ENCODE results near the gene NR1D1.

Gene NR1D1

GRCh38 chr17:40061609-40062038, 38.8 kb downstream of the NR1D1 start:
- peaks cover 31% of the 10 kb centered on the region for H3K27me3 Mint-ChIP-seq
- no peaks in the 10 kb centered on the region for H3K36me3 Mint-ChIP-seq (ENCODE audit: low read depth)
- intact Hi-C loops (cut with micrococcal nuclease) = loop anchor here (1.0 kb wide), 1 partner anchor 50 kb away; no protein-coding TSS in a partner anchor
- H3K9me3 Mint-ChIP-seq = no peaks in the 10 kb centered on the region
- H3K4me3 Mint-ChIP-seq = peak overlapping the region; percentile 68
- H3K27ac Mint-ChIP-seq = no peak overlapping the region
- peaks cover 42% of the 10 kb centered on the region for H3K4me1 Mint-ChIP-seq (ENCODE audit: low read depth)

DNA sequence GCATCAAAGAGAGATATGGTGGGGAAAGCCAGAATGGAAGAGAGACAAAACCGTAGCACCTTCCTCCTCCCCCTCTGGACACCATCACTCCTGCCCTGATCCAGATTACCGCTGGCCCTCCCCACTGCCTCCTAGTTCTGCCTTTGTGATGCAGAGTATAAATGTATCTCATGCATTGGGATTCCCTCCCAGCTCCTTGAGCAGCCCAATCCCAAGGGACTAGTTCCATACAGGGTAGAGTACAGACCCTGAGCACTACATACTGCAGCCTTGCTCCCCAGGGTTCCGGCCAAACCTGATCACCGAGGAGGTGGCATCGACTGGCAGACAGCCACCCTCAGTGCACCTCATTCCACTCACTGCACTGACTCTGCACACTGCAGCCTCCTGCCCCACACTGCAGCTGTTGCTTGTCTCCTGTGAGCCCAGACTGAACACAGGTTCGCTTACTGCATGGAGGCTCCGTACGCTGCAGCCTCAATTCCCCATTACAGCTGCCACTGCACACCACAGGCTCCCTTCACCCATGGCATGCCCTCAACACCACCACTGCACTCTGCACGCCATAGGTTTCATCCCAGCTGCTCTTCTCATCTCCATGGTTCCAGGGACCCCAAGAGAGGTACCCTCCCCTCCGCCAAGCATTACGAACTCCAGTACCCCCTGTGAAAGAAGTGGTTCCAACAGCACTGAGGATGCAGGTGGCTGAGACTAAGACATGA, 39.3 kb downstream of the NR1D1 start:
- Mint-ChIP-seq H3K27ac (no peak overlapping the region), H3K27me3 (peaks cover 32% of the 10 kb centered on the region), H3K9me3 (no peaks in the 10 kb centered on the region), H3K36me3 (ENCODE audit: low read depth) (no peaks in the 10 kb centered on the region), H3K4me1 (ENCODE audit: low read depth) (peaks cover 42% of the 10 kb centered on the region), H3K4me3 (no peak overlapping the region)
- intact Hi-C loops (cut with micrococcal nuclease) = no loop called here

- no peak overlapping the region for H3K4me3 Mint-ChIP-seq
- intact Hi-C loops (cut with micrococcal nuclease) = no loop called here
- no peaks in the 10 kb centered on the region for H3K9me3 Mint-ChIP-seq
These were observed 40.5 kb downstream of the NR1D1 start for GRCh38 chr17:40059729-40060475.

DNA sequence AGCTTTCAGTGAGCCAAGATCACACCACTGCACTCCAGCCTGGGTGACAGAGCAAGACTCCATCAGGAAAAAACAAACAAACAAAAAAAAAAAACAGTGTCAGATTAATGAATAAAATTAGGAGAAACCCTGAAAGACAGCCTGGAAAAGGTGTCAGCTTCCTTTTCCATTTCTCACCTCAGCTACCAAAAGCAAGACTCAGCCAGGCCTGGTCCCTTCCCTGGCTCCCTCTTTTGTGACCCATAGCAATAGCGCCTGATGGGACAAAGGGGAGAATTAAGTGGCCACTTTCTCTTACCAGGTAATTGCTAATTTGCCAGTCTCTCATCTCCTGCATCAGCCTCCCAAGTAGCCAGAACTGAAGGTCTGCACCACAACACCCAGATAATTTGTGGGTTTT, 41.5 kb downstream of the NR1D1 start:
- Mint-ChIP-seq H3K4me3 (no peak overlapping the region), H3K4me1 (ENCODE audit: low read depth) (peaks cover 30% of the 10 kb centered on the region), H3K27ac (peak overlapping the region; percentile 47), H3K36me3 (ENCODE audit: low read depth) (peaks cover 6% of the 10 kb centered on the region), H3K9me3 (no peaks in the 10 kb centered on the region), H3K27me3 (peaks cover 26% of the 10 kb centered on the region)
- intact Hi-C loops (cut with micrococcal nuclease) = no loop called here

More at GRCh38 chr17:40059729-40060475, 40.5 kb downstream of the NR1D1 start:
- peaks cover 28% of the 10 kb centered on the region for H3K27me3 Mint-ChIP-seq
- H3K4me1 Mint-ChIP-seq (ENCODE audit: low read depth) = peaks cover 35% of the 10 kb centered on the region
- H3K36me3 Mint-ChIP-seq (ENCODE audit: low read depth) = no peaks in the 10 kb centered on the region
- H3K27ac Mint-ChIP-seq = no peak overlapping the region

GRCh38 chr17:40058186-40058784, 42.1 kb downstream of the NR1D1 start:
- Mint-ChIP-seq H3K4me3 (no peak overlapping the region), H3K4me1 (ENCODE audit: low read depth) (peaks cover 29% of the 10 kb centered on the region), H3K9me3 (no peaks in the 10 kb centered on the region), H3K36me3 (ENCODE audit: low read depth) (peaks cover 11% of the 10 kb centered on the region), H3K27ac (peak overlapping the region; percentile 47), H3K27me3 (peaks cover 23% of the 10 kb centered on the region)
- intact Hi-C loops (cut with micrococcal nuclease) = no loop called here

GRCh38 chr17:40056379-40057015, 43.9 kb downstream of the NR1D1 start:
- Mint-ChIP-seq H3K36me3 (ENCODE audit: low read depth) (peaks cover 29% of the 10 kb centered on the region), H3K4me1 (ENCODE audit: low read depth) (peaks cover 21% of the 10 kb centered on the region), H3K27me3 (peaks cover 13% of the 10 kb centered on the region), H3K27ac (no peak overlapping the region), H3K9me3 (no peaks in the 10 kb centered on the region), H3K4me3 (no peak overlapping the region)
- intact Hi-C loops (cut with micrococcal nuclease) = no loop called here
